CD4-positive, CD25-positive, alpha-beta regulatory T cell (primary cell): Measurements from ENCODE around the gene SGMS1. TPM values are rescaled to one million over a fixed set of nuclear protein-coding genes. Genes with fewer than 3 reads are reported as not detected.

Experiments used
- ATAC-seq, 2 donors: fragments of 150-1000 bp; cut with Tn5 transposase; one replicate each; pipeline ENCODE4 v1.10.0; 2021; ENCODE audit warnings: low read depth in 2 of 2, moderate number of reproducible peaks in 2 of 2, moderate library complexity in 1 of 2
- DNase-seq, 3 donors: peaks; one replicate each; pipeline versions ENCODE4 v3.0.0 to v3.0.0-alpha.2; 2012 to 2022; ENCODE audit warnings: mixed read lengths in 1 of 3
- H3K27ac ChIP-seq: one replicate; pipeline ENCODE4 v1.7.0; 2013; ENCODE audit warnings: mild to moderate bottlenecking, low read length; ENCODE audit not compliant: insufficient read depth, poor library complexity, severe bottlenecking
- H3K27me3 ChIP-seq: one replicate; pipeline ENCODE4 v1.7.0; 2013; ENCODE audit warnings: low read length; ENCODE audit not compliant: control insufficient read depth, insufficient read depth
- H3K36me3 ChIP-seq: one replicate; pipeline ENCODE4 v1.7.0; 2013; ENCODE audit warnings: mild to moderate bottlenecking, low read length, moderate library complexity; ENCODE audit not compliant: control insufficient read depth, insufficient read depth
- H3K4me1 ChIP-seq: 2 replicates; pipeline ENCODE4 v1.7.0; 2013; ENCODE audit warnings: mild to moderate bottlenecking, low read length; ENCODE audit not compliant: insufficient read depth, control insufficient read depth, poor library complexity, severe bottlenecking
- H3K4me3 ChIP-seq: one replicate; pipeline ENCODE4 v1.7.0; 2013; ENCODE audit warnings: low read depth, mild to moderate bottlenecking, low read length, moderate library complexity
- H3K9me3 ChIP-seq, 2 experiments: 1 replicate in 1 of 2; 2 replicates in 1 of 2; pipeline ENCODE4 v1.7.0; 2013; ENCODE audit warnings: low read length in 2 of 2, mild to moderate bottlenecking in 1 of 2, moderate library complexity in 1 of 2; ENCODE audit not compliant: control insufficient read depth in 2 of 2
- H3K27ac Mint-ChIP-seq, 3 donors: one replicate each; pipeline ENCODE4 v1.8.0; 2020 to 2022; ENCODE audit warnings: mild to moderate bottlenecking in 3 of 3, mixed read lengths in 3 of 3, moderate library complexity in 2 of 3
- H3K27me3 Mint-ChIP-seq: one replicate; pipeline ENCODE4 v1.8.0; 2022; ENCODE audit warnings: mild to moderate bottlenecking, mixed read lengths
- H3K36me3 Mint-ChIP-seq: one replicate; pipeline ENCODE4 v1.8.0; 2020; ENCODE audit warnings: mixed read lengths
- H3K4me1 Mint-ChIP-seq, 4 donors: one replicate each; pipeline ENCODE4 v1.8.0; 2020 to 2022; ENCODE audit warnings: mixed read lengths in 4 of 4, mild to moderate bottlenecking in 1 of 4
- H3K4me3 Mint-ChIP-seq, 4 donors: one replicate each; pipeline ENCODE4 v1.8.0; 2020 to 2022; ENCODE audit warnings: mild to moderate bottlenecking in 4 of 4, mixed read lengths in 4 of 4, moderate library complexity in 3 of 4
- H3K9me3 Mint-ChIP-seq, 7 donors: one replicate each; pipeline ENCODE4 v1.8.0; 2020 to 2022; ENCODE audit warnings: mixed read lengths in 7 of 7, mild to moderate bottlenecking in 3 of 7, moderate library complexity in 2 of 7
- polyA plus RNA-seq, 4 donors: library from polyadenylated mRNA; unstranded; fragments of 300-500 nt; fragmentation: Illumina TruSeq; gene quantifications; one replicate each; pipeline ENCODE4 v1.2.3, GENCODE V29; 2021
- total RNA-seq: library from RNA; stranded (reverse); gene quantifications from one replicate; pipeline ENCODE4 v1.2.3, GENCODE V29; 2022

The SGMS1 gene
- total and polyA plus RNA-seq, 5 donors from 2014 or later = 25.7 to 241 (median 33.0) TPM

- no peak overlapping the region for H3K4me3 ChIP-seq
- Mint-ChIP-seq H3K27ac (peak overlapping the region in 1 of 3 donors; percentile 46), H3K27me3 (no peaks in the 10 kb centered on the region), H3K9me3 (no peaks in the 10 kb centered on the region), H3K4me1 (peaks cover 26 to 43% (median 35%) of the 10 kb centered on the region in 4 donors), H3K4me3 (no peak overlapping the region), H3K36me3 (peaks cover 8% of the 10 kb centered on the region)
- H3K9me3 ChIP-seq = no peaks in the 10 kb centered on the region
- no peak for ATAC-seq
- no peaks in the 10 kb centered on the region for H3K27me3 ChIP-seq
- peaks cover 2% of the 10 kb centered on the region for H3K36me3 ChIP-seq
- no peak for DNase-seq
- H3K4me1 ChIP-seq = peaks cover 3% of the 10 kb centered on the region
- no peak overlapping the region for H3K27ac ChIP-seq
Measured at GRCh38 chr10:50558371-50558770, 65.4 kb downstream of the SGMS1 start.

- H3K4me1 ChIP-seq = peaks cover 12% of the 10 kb centered on the region
- ATAC-seq (no peak), DNase-seq (no peak)
- H3K27ac Mint-ChIP-seq = no peak overlapping the region
- no peak overlapping the region for H3K4me3 Mint-ChIP-seq
- no peaks in the 10 kb centered on the region for H3K9me3 Mint-ChIP-seq
- peaks cover 4% of the 10 kb centered on the region for H3K36me3 Mint-ChIP-seq
- H3K4me3 ChIP-seq = no peak overlapping the region
- peaks cover 2% of the 10 kb centered on the region for H3K36me3 ChIP-seq
- H3K4me1 Mint-ChIP-seq = peaks cover 34 to 45% (median 41%) of the 10 kb centered on the region in 4 donors
- no peak overlapping the region for H3K27ac ChIP-seq
- no peaks in the 10 kb centered on the region for H3K27me3 ChIP-seq
- H3K9me3 ChIP-seq = no peaks in the 10 kb centered on the region
- no peaks in the 10 kb centered on the region for H3K27me3 Mint-ChIP-seq
Measured at GRCh38 chr10:50557130-50557682, 66.5 kb downstream of the SGMS1 start.

DNA sequence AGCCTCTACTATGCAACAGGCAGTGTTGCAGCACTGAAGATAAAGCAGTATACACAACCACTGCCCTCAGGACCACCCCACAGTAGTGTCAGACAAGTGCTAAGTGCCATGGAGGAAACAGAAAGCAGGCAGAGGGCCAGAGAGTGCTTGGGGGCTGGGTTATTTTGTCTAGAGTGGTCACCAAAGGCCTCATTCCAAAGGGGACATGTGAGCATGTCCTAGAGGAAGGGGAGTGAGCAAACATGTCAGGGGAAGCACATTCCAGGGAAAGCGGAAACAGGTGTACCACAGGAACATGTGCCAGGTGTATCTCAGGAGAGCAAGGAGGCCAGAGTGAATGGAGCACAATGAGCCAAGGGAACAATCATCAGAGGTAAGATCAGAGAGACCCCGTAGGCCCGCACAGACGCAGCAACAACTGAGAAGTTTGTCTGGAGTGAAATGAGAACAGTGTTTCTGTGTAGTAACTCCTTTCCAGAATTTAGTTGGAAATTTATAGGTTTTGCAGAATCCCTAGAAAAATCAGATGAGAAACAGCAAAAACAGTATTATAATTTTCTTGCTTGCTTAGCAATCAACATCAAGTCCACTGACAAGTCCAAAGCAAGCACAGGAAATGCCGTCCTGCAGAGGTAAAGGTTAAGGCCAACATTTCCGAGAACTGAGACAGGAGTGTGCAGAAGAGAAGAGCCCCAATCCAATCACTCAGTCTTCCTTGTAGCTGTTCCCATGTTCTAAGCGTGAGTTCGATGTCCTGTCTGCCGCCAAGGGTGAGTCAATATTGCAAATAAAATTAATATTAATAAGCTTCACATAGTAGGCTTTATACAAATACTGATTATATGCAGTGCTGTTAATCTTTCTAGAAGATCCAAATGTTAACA is 67.3 kb downstream of the SGMS1 start:
- Histone ChIP-seq H3K9me3 (no peaks in the 10 kb centered on the region), H3K27ac (no peak overlapping the region), H3K4me1 (peaks cover 12% of the 10 kb centered on the region), H3K4me3 (no peak overlapping the region), H3K27me3 (no peaks in the 10 kb centered on the region), H3K36me3 (peaks cover 2% of the 10 kb centered on the region)
- H3K36me3 Mint-ChIP-seq = peaks cover 4% of the 10 kb centered on the region
- no peak overlapping the region for H3K27ac Mint-ChIP-seq
- H3K27me3 Mint-ChIP-seq = no peaks in the 10 kb centered on the region
- DNase-seq = no peak
- H3K9me3 Mint-ChIP-seq = no peaks in the 10 kb centered on the region
- peaks cover 27 to 43% (median 35%) of the 10 kb centered on the region in 4 donors for H3K4me1 Mint-ChIP-seq
- H3K4me3 Mint-ChIP-seq = no peak overlapping the region
- no peak for ATAC-seq

DNA sequence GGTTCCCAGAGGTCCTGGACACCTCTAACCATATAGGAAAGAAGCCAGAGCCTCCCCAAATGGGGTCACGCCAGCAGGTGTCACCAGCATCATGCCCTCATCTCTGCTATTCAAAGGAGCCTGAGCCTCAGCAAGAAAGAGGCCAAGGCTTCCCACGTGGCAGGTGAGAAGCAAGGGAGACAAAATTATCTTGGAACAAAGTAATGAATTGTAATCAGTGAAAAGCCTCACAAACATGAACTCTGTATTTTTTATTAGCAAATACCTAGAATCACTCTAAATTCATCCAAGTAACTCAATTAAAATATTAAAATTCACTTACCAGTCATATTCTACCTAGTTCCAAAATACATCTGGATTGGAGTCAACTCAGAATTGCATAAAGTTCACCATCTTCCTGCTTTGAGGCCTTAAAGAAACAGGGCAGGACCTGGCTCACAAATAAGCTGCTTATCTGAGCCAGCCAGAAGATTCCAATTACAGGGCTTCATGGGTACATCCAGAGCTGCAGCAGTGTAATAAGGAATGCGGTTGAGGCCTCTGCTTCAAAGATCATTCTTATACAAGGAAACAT is 68.7 kb downstream of the SGMS1 start:
- Histone ChIP-seq H3K4me1 (peaks cover 12% of the 10 kb centered on the region), H3K4me3 (no peak overlapping the region), H3K36me3 (peaks cover 2% of the 10 kb centered on the region), H3K9me3 (no peaks in the 10 kb centered on the region), H3K27me3 (no peaks in the 10 kb centered on the region), H3K27ac (no peak overlapping the region)
- ATAC-seq = no peak
- Mint-ChIP-seq H3K27ac (no peak overlapping the region), H3K4me3 (no peak overlapping the region), H3K9me3 (no peaks in the 10 kb centered on the region), H3K27me3 (peaks cover 4% of the 10 kb centered on the region), H3K36me3 (peaks cover 4% of the 10 kb centered on the region), H3K4me1 (peaks cover 33 to 52% (median 41%) of the 10 kb centered on the region in 4 donors)
- DNase-seq = no peak

DNA sequence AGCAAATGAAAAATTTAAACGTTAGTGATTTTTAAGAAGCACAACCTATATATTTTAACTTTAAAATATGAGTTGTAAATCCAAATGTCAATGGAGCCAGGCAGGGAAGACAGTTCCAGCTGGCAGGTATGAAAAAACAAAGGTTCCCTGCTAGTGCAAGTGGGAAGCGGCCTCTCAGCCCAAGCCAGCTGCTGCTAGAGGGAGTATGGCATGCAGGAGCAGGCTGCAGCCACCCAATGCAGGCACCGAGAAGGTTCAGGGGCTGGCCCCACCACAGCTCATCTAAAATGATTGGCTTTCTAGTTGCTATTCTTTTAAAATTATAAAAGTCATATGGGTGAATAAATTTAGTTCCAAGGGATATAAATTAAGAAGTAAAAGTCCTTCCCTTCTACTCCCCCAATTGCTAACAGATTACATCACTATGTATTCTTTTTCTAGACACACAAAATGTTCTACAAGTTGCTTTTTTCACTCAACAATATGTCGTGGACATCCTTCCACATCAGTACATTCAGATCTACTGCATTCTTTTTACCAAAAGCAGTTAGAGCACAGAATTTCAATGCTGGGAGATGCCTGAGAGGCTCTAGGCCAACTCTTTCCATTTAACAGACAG is 69.3 kb downstream of the SGMS1 start:
- H3K4me3 Mint-ChIP-seq = no peak overlapping the region
- H3K27me3 ChIP-seq = no peaks in the 10 kb centered on the region
- H3K27me3 Mint-ChIP-seq = peaks cover 4% of the 10 kb centered on the region
- no peak for ATAC-seq
- H3K27ac ChIP-seq = no peak overlapping the region
- peaks cover 2% of the 10 kb centered on the region for H3K36me3 ChIP-seq
- H3K9me3 Mint-ChIP-seq = no peaks in the 10 kb centered on the region
- peaks cover 4% of the 10 kb centered on the region for H3K36me3 Mint-ChIP-seq
- H3K4me1 Mint-ChIP-seq = peaks cover 37 to 54% (median 42%) of the 10 kb centered on the region in 4 donors
- no peaks in the 10 kb centered on the region for H3K9me3 ChIP-seq
- no peak for DNase-seq
- H3K4me1 ChIP-seq = peaks cover 13% of the 10 kb centered on the region
- H3K4me3 ChIP-seq = no peak overlapping the region
- peak overlapping the region in 1 of 3 donors; percentile 45 for H3K27ac Mint-ChIP-seq

- H3K27me3 Mint-ChIP-seq = peaks cover 4% of the 10 kb centered on the region
- DNase-seq (peak; percentile 33 to 64 (median 57)), ATAC-seq (peak; percentile 80 to 89)
- H3K9me3 Mint-ChIP-seq = peaks cover 0 to 2% (median 0%) of the 10 kb centered on the region in 7 donors
- peaks cover 4% of the 10 kb centered on the region for H3K36me3 Mint-ChIP-seq
- H3K27ac Mint-ChIP-seq = peak overlapping the region in 2 of 3 donors; percentile 52 to 64
- H3K27ac ChIP-seq = no peak overlapping the region
- H3K4me1 Mint-ChIP-seq = peaks cover 41 to 55% (median 50%) of the 10 kb centered on the region in 4 donors
- peaks cover 17% of the 10 kb centered on the region for H3K4me1 ChIP-seq
- peak overlapping the region; percentile 14 for H3K4me3 ChIP-seq
- H3K36me3 ChIP-seq = peaks cover 2% of the 10 kb centered on the region
- H3K9me3 ChIP-seq = no peaks in the 10 kb centered on the region
- H3K27me3 ChIP-seq = no peaks in the 10 kb centered on the region
- H3K4me3 Mint-ChIP-seq = peak overlapping the region in 1 of 4 donors; percentile 16
Measured at GRCh38 chr10:50552771-50553535, 70.8 kb downstream of the SGMS1 start.

DNA sequence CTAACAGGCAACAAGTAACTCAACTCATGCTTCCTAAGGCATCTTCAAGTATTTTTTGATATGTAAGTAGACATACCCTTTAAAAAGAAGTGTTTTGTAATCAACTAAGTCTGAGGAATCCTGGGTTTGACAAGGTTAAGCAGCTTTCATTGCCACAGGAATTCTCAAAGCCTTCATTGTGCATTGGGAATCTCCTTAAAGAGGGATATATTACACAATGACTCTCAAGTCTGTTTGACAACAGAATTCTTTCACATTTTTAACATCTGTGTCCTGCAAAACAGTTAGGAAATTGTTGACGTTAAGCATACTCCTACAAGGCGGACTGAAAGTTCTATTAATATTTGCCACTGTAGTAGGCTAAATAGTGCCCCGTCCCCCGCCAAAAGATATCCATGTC is 71.4 kb downstream of the SGMS1 start:
- Mint-ChIP-seq H3K4me3 (no peak overlapping the region), H3K4me1 (peaks cover 42 to 57% (median 54%) of the 10 kb centered on the region in 4 donors), H3K27me3 (peaks cover 4% of the 10 kb centered on the region), H3K9me3 (peaks cover 0 to 2% (median 0%) of the 10 kb centered on the region in 7 donors), H3K27ac (peak overlapping the region in 1 of 3 donors; percentile 64), H3K36me3 (peaks cover 11% of the 10 kb centered on the region)
- peaks cover 17% of the 10 kb centered on the region for H3K4me1 ChIP-seq
- no peak for ATAC-seq
- no peaks in the 10 kb centered on the region for H3K9me3 ChIP-seq
- no peak overlapping the region for H3K27ac ChIP-seq
- H3K36me3 ChIP-seq = peaks cover 2% of the 10 kb centered on the region
- H3K4me3 ChIP-seq = no peak overlapping the region
- no peaks in the 10 kb centered on the region for H3K27me3 ChIP-seq
- no peak for DNase-seq
